ENCODE data around the gene RSRP1.
"Not testable (repeated sequence)": the region's sequence is repeated elsewhere in the genome, so short reads cannot be mapped to it uniquely, and the experiment has no call there.

DNA sequence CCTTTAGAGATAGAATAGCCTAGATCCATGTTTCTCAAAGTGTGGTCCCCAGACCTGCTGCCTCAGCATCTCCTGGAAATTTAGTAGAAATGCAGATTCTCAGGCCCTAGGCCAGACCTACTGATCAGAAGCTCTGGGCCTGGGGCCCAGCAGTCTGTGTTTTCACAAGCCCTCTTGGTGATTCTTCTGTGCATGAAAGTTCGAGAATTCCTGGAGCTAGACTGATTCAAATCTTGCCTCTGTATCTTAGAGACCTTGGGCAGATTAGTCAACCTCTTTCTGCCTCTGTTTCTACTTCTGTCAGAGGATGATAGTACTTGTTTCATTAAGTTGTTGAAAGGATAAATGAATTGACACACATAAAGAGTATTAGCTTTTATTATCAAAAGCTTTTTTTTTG lies 30.0 kb upstream of the RSRP1 start:
- TF ChIP-seq CTCF (IDR thresholded peaks at IDR 0.05); EZH2 (IDR thresholded peaks at IDR 0.05; ENCODE audit: borderline replicate concordance, insufficient read depth, low read depth, low read length, poor library complexity, severe bottlenecking): not testable (repeated sequence)
